Hematopoietic multipotent progenitor cell treated with erythropoietin and hydrocortisone succinate and interleukin-3 and kit ligand, for 17 days (in vitro differentiated cells): ENCODE results near the gene CBX6.

Experiments used
- DNase-seq: peaks from one replicate; pipeline ENCODE4 v3.0.0-alpha.2; 2015; ENCODE audit warnings: low spot score

Gene CBX6

GRCh38 chr22:38873469-38874411 is 1.7 kb upstream of the CBX6 start:
- DNase-seq: no peak

- no peak for DNase-seq
Observed at GRCh38 chr22:38872831-38873248, 824 bp upstream of the CBX6 start.

GRCh38 chr22:38871360-38872171 is 450 bp downstream of the CBX6 start:
- peak; percentile 11 for DNase-seq

GRCh38 chr22:38870791-38871359 is 1.1 kb downstream of the CBX6 start:
- DNase-seq: no peak

- peak; percentile 83 for DNase-seq
Observed at GRCh38 chr22:38870312-38870741, 1.7 kb downstream of the CBX6 start.

GRCh38 chr22:38869663-38870062 is 2.4 kb downstream of the CBX6 start:
- no peak for DNase-seq

GRCh38 chr22:38868886-38869381 is 3.1 kb downstream of the CBX6 start:
- DNase-seq: peak; percentile 85

GRCh38 chr22:38868286-38868721 is 3.7 kb downstream of the CBX6 start:
- DNase-seq: no peak

GRCh38 chr22:38867471-38868285 is 4.3 kb downstream of the CBX6 start:
- no peak for DNase-seq

- no peak for DNase-seq
Observed at GRCh38 chr22:38867124-38867455, 4.9 kb downstream of the CBX6 start.

- no peak for DNase-seq
Observed at GRCh38 chr22:38866399-38867123, 5.5 kb downstream of the CBX6 start.

GRCh38 chr22:38866024-38866398 is 6.0 kb downstream of the CBX6 start:
- DNase-seq: no peak

- no peak for DNase-seq
Observed at GRCh38 chr22:38865201-38866023, 6.6 kb downstream of the CBX6 start.

GRCh38 chr22:38864361-38865191 is 7.4 kb downstream of the CBX6 start:
- DNase-seq: no peak

GRCh38 chr22:38863531-38864131 is 8.4 kb downstream of the CBX6 start:
- no peak for DNase-seq

- DNase-seq: no peak
Observed at GRCh38 chr22:38862375-38863329, 9.4 kb downstream of the CBX6 start.

GRCh38 chr22:38861927-38862326 is 10.1 kb downstream of the CBX6 start:
- DNase-seq: no peak
